ENCODE results near the gene PROK1. TPM values are rescaled to one million over a fixed set of nuclear protein-coding genes. Genes with fewer than 3 reads are reported as not detected.

PROK1 gene
- polyA plus RNA-seq, 3 donors, result not detected

GRCh38 chr1:110418729-110419128 is 32.2 kb upstream of the PROK1 start:
- intact Hi-C loops (cut with micrococcal nuclease), result no loop called here
- TF ChIP-seq, protein P1, sequence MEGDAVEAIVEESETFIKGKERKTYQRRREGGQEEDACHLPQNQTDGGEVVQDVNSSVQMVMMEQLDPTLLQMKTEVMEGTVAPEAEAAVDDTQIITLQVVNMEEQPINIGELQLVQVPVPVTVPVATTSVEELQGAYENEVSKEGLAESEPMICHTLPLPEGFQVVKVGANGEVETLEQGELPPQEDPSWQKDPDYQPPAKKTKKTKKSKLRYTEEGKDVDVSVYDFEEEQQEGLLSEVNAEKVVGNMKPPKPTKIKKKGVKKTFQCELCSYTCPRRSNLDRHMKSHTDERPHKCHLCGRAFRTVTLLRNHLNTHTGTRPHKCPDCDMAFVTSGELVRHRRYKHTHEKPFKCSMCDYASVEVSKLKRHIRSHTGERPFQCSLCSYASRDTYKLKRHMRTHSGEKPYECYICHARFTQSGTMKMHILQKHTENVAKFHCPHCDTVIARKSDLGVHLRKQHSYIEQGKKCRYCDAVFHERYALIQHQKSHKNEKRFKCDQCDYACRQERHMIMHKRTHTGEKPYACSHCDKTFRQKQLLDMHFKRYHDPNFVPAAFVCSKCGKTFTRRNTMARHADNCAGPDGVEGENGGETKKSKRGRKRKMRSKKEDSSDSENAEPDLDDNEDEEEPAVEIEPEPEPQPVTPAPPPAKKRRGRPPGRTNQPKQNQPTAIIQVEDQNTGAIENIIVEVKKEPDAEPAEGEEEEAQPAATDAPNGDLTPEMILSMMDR (IDR thresholded peaks at IDR 0.05), result no peak

GRCh38 chr1:110420023-110420662 is 30.8 kb upstream of the PROK1 start:
- Histone ChIP-seq H3K9me3 (replicated peaks in 1 of 2; ENCODE audit: control insufficient read depth in 1 of 2, insufficient read depth in 1 of 2, low read length in 2 of 2) (peaks cover 0 to 3% of the 10 kb centered on the region in 2 donors), H3K27me3 (ENCODE audit: control insufficient read depth in 2 of 2, insufficient read depth in 2 of 2, low read length in 2 of 2) (no peaks in the 10 kb centered on the region), H3K36me3 (replicated peaks in 1 of 2; ENCODE audit: control insufficient read depth in 1 of 2, insufficient read depth in 2 of 2, low read length in 2 of 2) (no peaks in the 10 kb centered on the region), H3K27ac (ENCODE audit: low read depth in 1 of 2, low read length in 2 of 2) (peak overlapping the region; percentile 51 to 72), H3K4me2 (replicated peaks; ENCODE audit: extremely low read depth, low read length, poor library complexity, severe bottlenecking) (no peak overlapping the region), H3K4me1 (ENCODE audit: control insufficient read depth in 1 of 2, insufficient read depth in 2 of 2, low read length in 2 of 2) (peaks cover 34 to 44% of the 10 kb centered on the region in 2 donors), H3K9ac (ENCODE audit: insufficient read depth, low read length, poor library complexity, severe bottlenecking) (no peak overlapping the region), H3K4me3 (replicated peaks in 1 of 3; ENCODE audit: low read depth in 2 of 3, low read length in 3 of 3) (no peak overlapping the region), H3K79me2 (ENCODE audit: insufficient read depth, low read length) (no peaks in the 10 kb centered on the region), H2AFZ (ENCODE audit: insufficient read depth, low read depth, low read length, poor library complexity, severe bottlenecking) (no peak overlapping the region), H4K20me1 (ENCODE audit: insufficient read depth, low read length) (no peaks in the 10 kb centered on the region)
- peaks cover 40% of the 10 kb centered on the region for H3K4me1 Mint-ChIP-seq
- H3K27me3 Mint-ChIP-seq (ENCODE audit: low read depth in 3 of 3), result peaks cover 0 to 6% (median 2%) of the 10 kb centered on the region in 3 donors
- H3K27ac Mint-ChIP-seq, result peak overlapping the region; percentile 74 to 91 (median 82)
- intact Hi-C loops (cut with micrococcal nuclease), result no loop called here
- WGBS (ENCODE audit: insufficient coverage), result 98% methylated on average over 9 of the region's 10 CpGs
- TF ChIP-seq, protein P1 (IDR thresholded peaks at IDR 0.05), result no peak
- H3K4me3 Mint-ChIP-seq, result no peak overlapping the region
- H3K36me3 Mint-ChIP-seq, result no peaks in the 10 kb centered on the region
- no peak for DNase-seq
- H3K9me3 Mint-ChIP-seq, result peaks cover 0 to 10% (median 6%) of the 10 kb centered on the region in 7 donors

More at GRCh38 chr1:110418729-110419128, 32.2 kb upstream of the PROK1 start:
- Histone ChIP-seq H3K4me2 (replicated peaks; ENCODE audit: extremely low read depth, low read length, poor library complexity, severe bottlenecking) (no peak overlapping the region), H3K4me3 (replicated peaks in 1 of 3; ENCODE audit: low read depth in 2 of 3, low read length in 3 of 3) (no peak overlapping the region), H3K4me1 (ENCODE audit: control insufficient read depth in 1 of 2, insufficient read depth in 2 of 2, low read length in 2 of 2) (peaks cover 28 to 30% of the 10 kb centered on the region in 2 donors), H3K79me2 (ENCODE audit: insufficient read depth, low read length) (no peaks in the 10 kb centered on the region), H3K9me3 (replicated peaks in 1 of 2; ENCODE audit: control insufficient read depth in 1 of 2, insufficient read depth in 1 of 2, low read length in 2 of 2) (peaks cover 0 to 3% of the 10 kb centered on the region in 2 donors), H3K27me3 (ENCODE audit: control insufficient read depth in 2 of 2, insufficient read depth in 2 of 2, low read length in 2 of 2) (no peaks in the 10 kb centered on the region), H4K20me1 (ENCODE audit: insufficient read depth, low read length) (no peaks in the 10 kb centered on the region), H3K27ac (ENCODE audit: low read depth in 1 of 2, low read length in 2 of 2) (no peak overlapping the region), H3K36me3 (replicated peaks in 1 of 2; ENCODE audit: control insufficient read depth in 1 of 2, insufficient read depth in 2 of 2, low read length in 2 of 2) (no peaks in the 10 kb centered on the region), H3K9ac (ENCODE audit: insufficient read depth, low read length, poor library complexity, severe bottlenecking) (no peak overlapping the region), H2AFZ (ENCODE audit: insufficient read depth, low read depth, low read length, poor library complexity, severe bottlenecking) (no peak overlapping the region)
- no peak overlapping the region for H3K27ac Mint-ChIP-seq
- no peak for DNase-seq
- 100% methylated on average over 1 of the region's 1 CpG for WGBS (ENCODE audit: insufficient coverage)
- peaks cover 0 to 10% (median 6%) of the 10 kb centered on the region in 7 donors for H3K9me3 Mint-ChIP-seq
- peaks cover 0 to 6% (median 2%) of the 10 kb centered on the region in 3 donors for H3K27me3 Mint-ChIP-seq (ENCODE audit: low read depth in 3 of 3)
- peaks cover 27% of the 10 kb centered on the region for H3K4me1 Mint-ChIP-seq
- H3K36me3 Mint-ChIP-seq, result no peaks in the 10 kb centered on the region
- H3K4me3 Mint-ChIP-seq, result no peak overlapping the region
